H1 (cell line): ENCODE measurements around the gene CCDC51. TPM values are rescaled to one million over a fixed set of nuclear protein-coding genes. Genes with fewer than 3 reads are reported as not detected.

Experiments used
- CTCF ChIA-PET: fragments of 300-600 bp; sonication (Branson Sonifier 250); formaldehyde crosslinking; loops from one replicate; lab custom pipeline; 2021; ENCODE audit not compliant: partially characterized antibody; lab: Charles Lee
- POLR2A ChIA-PET: fragments of 300-600 bp; sonication (Branson Sonifier 250); formaldehyde crosslinking; loops from one replicate; lab custom pipeline; 2021; ENCODE audit warnings: inconsistent platforms; ENCODE audit not compliant: partially characterized antibody; lab: Charles Lee
- DNase-seq, 2 experiments: peaks; one replicate each; pipeline versions ENCODE4 v3.0.0 to v3.0.0-alpha.2; 2010 to 2022; ENCODE audit warnings: low spot score in 2 of 2, low read depth in 1 of 2, mixed read lengths in 1 of 2
- FAIRE-seq: peaks from 2 replicates; lab custom pipeline; 2011; peaks lifted over from hg19 to GRCh38; lab: Jason Lieb, UNC
- H2AFZ ChIP-seq: 2 replicates; pipeline ENCODE4 v1.8.1; 2012; ENCODE audit warnings: low read length, inconsistent platforms
- H2AK5ac ChIP-seq: 2 replicates; pipeline ENCODE4 v1.6.1; 2013; ENCODE audit warnings: low read depth, low read length
- H2BK120ac ChIP-seq: replicated peaks from 2 replicates; pipeline ENCODE3; 2013; ENCODE audit warnings: low read depth, low read length, inconsistent platforms
- H2BK12ac ChIP-seq: 2 replicates; pipeline ENCODE4 v1.6.1; 2013; ENCODE audit warnings: low read depth, low read length
- H2BK15ac ChIP-seq: 2 replicates; pipeline ENCODE4 v1.6.1; 2013; ENCODE audit warnings: low read length
- H2BK20ac ChIP-seq: 2 replicates; pipeline ENCODE4 v1.6.1; 2013; ENCODE audit warnings: low read length
- H2BK5ac ChIP-seq: 2 replicates; pipeline ENCODE4 v1.6.1; 2013; ENCODE audit warnings: low read depth, low read length
- H3K14ac ChIP-seq: 2 replicates; pipeline ENCODE4 v1.6.1; 2013; ENCODE audit warnings: inconsistent platforms; ENCODE audit not compliant: insufficient read length
- H3K18ac ChIP-seq: 2 replicates; pipeline ENCODE4 v1.6.1; 2013; ENCODE audit warnings: low read length; ENCODE audit errors: extremely low read depth
- H3K23ac ChIP-seq: 2 replicates; pipeline ENCODE4 v1.6.1; 2013; ENCODE audit warnings: inconsistent platforms; ENCODE audit not compliant: insufficient read length
- H3K23me2 ChIP-seq: 2 replicates; pipeline ENCODE4 v1.6.1; 2013; ENCODE audit warnings: low read depth, low read length
- H3K27ac ChIP-seq: 2 replicates; pipeline ENCODE4 v1.6.1; 2011; ENCODE audit warnings: low read depth, low read length, inconsistent platforms
- H3K27me3 ChIP-seq, 4 experiments: replicated peaks in 1 of 4; 1 replicate in 1 of 4; 2 replicates in 3 of 4; pipeline versions ENCODE4 v1.6.1 to v1.8.1; 2011 to 2013; ENCODE audit warnings: low read length in 3 of 4, mild to moderate bottlenecking in 3 of 4, inconsistent platforms in 2 of 4, mixed read lengths in 2 of 4, moderate library complexity in 1 of 4; ENCODE audit not compliant: control insufficient read depth in 3 of 4, insufficient read depth in 3 of 4; ENCODE audit errors: extremely low read depth in 1 of 4
- H3K36me3 ChIP-seq, 4 experiments: 2 replicates each; pipeline versions ENCODE4 v1.6.1 to v1.8.1; 2011 to 2013; ENCODE audit warnings: mild to moderate bottlenecking in 4 of 4, low read length in 3 of 4, moderate library complexity in 2 of 4, control low read depth in 1 of 4, inconsistent platforms in 1 of 4; ENCODE audit not compliant: insufficient read depth in 4 of 4, control insufficient read depth in 2 of 4
- H3K4ac ChIP-seq: replicated peaks from 2 replicates; pipeline ENCODE3; 2013; ENCODE audit warnings: low read length, low read depth, mixed read lengths, inconsistent platforms; ENCODE audit not compliant: insufficient read length
- H3K4me1 ChIP-seq, 4 experiments: replicated peaks in 1 of 4; 1 replicate in 1 of 4; 2 replicates in 3 of 4; pipeline versions ENCODE4 v1.6.1 to v1.8.1; 2011 to 2013; ENCODE audit warnings: low read length in 3 of 4, inconsistent platforms in 2 of 4, mixed read lengths in 1 of 4; ENCODE audit not compliant: insufficient read depth in 4 of 4, control insufficient read depth in 3 of 4
- H3K4me2 ChIP-seq, 2 experiments: 2 replicates each; pipeline versions ENCODE4 v1.6.1 to v1.8.1; 2011 to 2013; ENCODE audit warnings: low read depth in 2 of 2, low read length in 2 of 2, control low read depth in 1 of 2, inconsistent platforms in 1 of 2, mild to moderate bottlenecking in 1 of 2; ENCODE audit not compliant: insufficient read depth in 1 of 2
- H3K4me3 ChIP-seq, 4 experiments: fragments of 200-600, 300-600 bp in 1 of 4; sonication (generic), shearing (Covaris generic), sonication (Bioruptor Twin) in 1 of 4; 2 replicates each; pipeline versions ENCODE4 v1.5.1 to v1.8.1; 2011 to 2016; ENCODE audit warnings: low read length in 4 of 4, low read depth in 3 of 4, control low read depth in 2 of 4, inconsistent platforms in 2 of 4, mild to moderate bottlenecking in 2 of 4, mixed read lengths in 1 of 4, moderate library complexity in 1 of 4; ENCODE audit not compliant: insufficient read depth in 2 of 4; ENCODE audit errors: extremely low read depth in 1 of 4
- H3K56ac ChIP-seq: replicated peaks from 2 replicates; pipeline ENCODE3; 2013; ENCODE audit warnings: low read depth, mild to moderate bottlenecking, mixed read lengths, low read length, inconsistent platforms; ENCODE audit not compliant: insufficient read length
- H3K79me1 ChIP-seq: 2 replicates; pipeline ENCODE4 v1.6.1; 2013; ENCODE audit warnings: low read depth, low read length, control low read depth
- H3K79me2 ChIP-seq, 2 experiments: 2 replicates each; pipeline versions ENCODE4 v1.6.1 to v1.8.1; 2012 to 2013; ENCODE audit warnings: low read length in 2 of 2, mild to moderate bottlenecking in 2 of 2, inconsistent platforms in 1 of 2; ENCODE audit not compliant: insufficient read depth in 2 of 2, control insufficient read depth in 1 of 2
- H3K9ac ChIP-seq, 4 experiments: replicated peaks in 1 of 4; 1 replicate in 1 of 4; 2 replicates in 3 of 4; pipeline versions ENCODE4 v1.6.1 to v1.8.1; 2011 to 2013; ENCODE audit warnings: low read depth in 3 of 4, low read length in 3 of 4, control low read depth in 2 of 4, mild to moderate bottlenecking in 2 of 4, moderate library complexity in 2 of 4, inconsistent platforms in 1 of 4; ENCODE audit errors: extremely low read depth in 1 of 4
- H3K9me3 ChIP-seq, 2 experiments: 2 replicates each; pipeline versions ENCODE4 v1.6.1 to v1.8.1; 2012 to 2013; ENCODE audit warnings: mild to moderate bottlenecking in 2 of 2, moderate library complexity in 2 of 2, control low read depth in 1 of 2, inconsistent platforms in 1 of 2, low read depth in 1 of 2, low read length in 1 of 2, mixed read lengths in 1 of 2; ENCODE audit not compliant: insufficient read depth in 2 of 2
- H4K20me1 ChIP-seq, 2 experiments: replicated peaks in 1 of 2; 2 replicates each; pipeline versions ENCODE3 to v1.8.1; 2011 to 2013; ENCODE audit warnings: inconsistent platforms in 2 of 2, low read length in 2 of 2, mild to moderate bottlenecking in 1 of 2; ENCODE audit not compliant: insufficient read depth in 2 of 2, control insufficient read depth in 1 of 2
- H4K5ac ChIP-seq: 2 replicates; pipeline ENCODE4 v1.6.1; 2013; ENCODE audit warnings: low read length, low read depth, mixed read lengths, inconsistent platforms; ENCODE audit not compliant: insufficient read length
- H4K8ac ChIP-seq: 2 replicates; pipeline ENCODE4 v1.8.0; 2013; ENCODE audit warnings: mild to moderate bottlenecking, moderate library complexity, low read length, inconsistent platforms; ENCODE audit not compliant: insufficient read depth; ENCODE audit errors: extremely low read depth
- H4K91ac ChIP-seq: replicated peaks from 2 replicates; pipeline ENCODE3; 2013; ENCODE audit warnings: low read length, mixed read lengths, inconsistent platforms; ENCODE audit not compliant: insufficient read length
- BCL11A ChIP-seq, 2 experiments: IDR thresholded peaks; one replicate each; pipeline ENCODE4 v1.6.1; 2011; ENCODE audit warnings: low read depth in 2 of 2, low read length in 2 of 2, mild to moderate bottlenecking in 2 of 2
- GABPA ChIP-seq: IDR thresholded peaks from 2 replicates; pipeline ENCODE4 v1.6.1; 2011; ENCODE audit warnings: mild to moderate bottlenecking, low read length, moderate library complexity, borderline replicate concordance; ENCODE audit not compliant: insufficient read depth
- POLR2AphosphoS5 ChIP-seq: IDR thresholded peaks from 2 replicates; pipeline ENCODE4 v1.6.1; 2011; ENCODE audit warnings: low read depth, low read length
- TAF7 ChIP-seq: optimal IDR thresholded peaks from 2 replicates; pipeline ENCODE3; 2011; ENCODE audit warnings: low read depth, mild to moderate bottlenecking, inconsistent platforms, low read length, moderate library complexity, borderline replicate concordance
- WGBS, 2 experiments: shearing (Covaris generic) in 1 of 2; methylation state at CpG; one replicate each; pipeline versions ENCODE4 v1.1.6 to v1.1.7; 2013 to 2015; ENCODE audit warnings: low lambda C conversion rate in 2 of 2, mixed read lengths in 2 of 2, inconsistent platforms in 1 of 2, low coverage in 1 of 2, missing lambda C conversion rate in 1 of 2; ENCODE audit not compliant: insufficient replicate concordance in 2 of 2, insufficient coverage in 1 of 2, insufficient read length in 1 of 2; ENCODE audit errors: extremely low coverage in 1 of 2, missing lambda C conversion rate in 1 of 2; 5-methylcytosine and 5-hydroxymethylcytosine counted together
- polyA plus RNA-seq, 7 experiments: library from polyadenylated mRNA; depleted of rRNA in 3 of 7; stranded (reverse) in 5 of 7; unstranded in 2 of 7; fragments of >200 nt in 5 of 7; fragments of 200-250 nt in 2 of 7; gene quantifications; 1 replicate in 5 of 7; 2 replicates in 1 of 7; 4 replicates in 1 of 7; pipeline versions ENCODE4 v1.2.1 to v1.2.3, GENCODE V29; 2011 to 2013; ENCODE audit warnings: missing spikeins in 2 of 7, mixed read lengths in 2 of 7
- total RNA-seq: library from RNA; stranded (reverse); fragmentation: NEBNext Ultra II Directional; extraction: Animal tissue kit (Norgen Biotek cat#: 25700); gene quantifications from 2 replicates; pipeline ENCODE4 v1.2.1, GENCODE V29; 2021

Gene CCDC51
- total and polyA plus RNA-seq, 2 of the 8 experiments (the other 6 are each of a cell fraction or from before 2014, with no cell fraction given) = 21.3 to 21.4 TPM

DNA sequence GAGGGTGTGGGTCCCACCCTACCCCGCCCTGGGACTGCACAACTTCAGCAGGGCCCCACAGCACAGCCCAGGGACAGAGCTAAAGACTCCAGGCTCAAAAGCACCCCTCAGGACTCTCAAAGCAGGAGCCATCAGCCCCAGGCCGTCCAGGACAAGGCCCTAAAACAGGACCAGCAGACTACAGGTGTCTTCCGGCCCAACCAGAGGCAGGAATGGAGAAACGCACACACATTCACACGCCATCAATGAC lies 32.7 kb upstream of the CCDC51 start:
- Histone ChIP-seq H3K79me1 (peaks cover 10% of the 10 kb centered on the region), H3K4me2 (peak overlapping the region; percentile 91 to 97), H3K27me3 (no peaks in the 10 kb centered on the region), H3K79me2 (peaks cover 0 to 22% of the 10 kb centered on the region in 2 experiments; a peak in 2 of 4 replicates), H3K27ac (peak overlapping the region; percentile 97), H3K4me3 (peak overlapping the region; percentile 54 to 79 (median 69)), H2BK5ac (peak overlapping the region; percentile 100), H3K4ac (peak overlapping the region; percentile 63), H4K20me1 (peaks cover 0 to 4% of the 10 kb centered on the region in 2 experiments), H3K9me3 (no peaks in the 10 kb centered on the region), H3K36me3 (peaks cover 3 to 25% (median 7%) of the 10 kb centered on the region in 4 experiments; a peak in 7 of 8 replicates), H2AFZ (peak overlapping the region; percentile 28; the same call in 1 of the 2 replicates), H3K23ac (no peak overlapping the region), H3K56ac (peak overlapping the region; percentile 74), H3K9ac (peak overlapping the region in 3 of 4 experiments; percentile 81 to 87 (median 82); a peak in 6 of 7 replicates), H3K4me1 (peaks cover 0 to 28% (median 19%) of the 10 kb centered on the region in 4 experiments; a peak in 6 of 7 replicates), H3K23me2 (peaks cover 6% of the 10 kb centered on the region), H2BK12ac (peak overlapping the region; percentile 100), H3K14ac (no peak overlapping the region), H2BK15ac (0 out of 2 replicates have a peak overlapping the region, but pooled peaks have one; percentile 61), H3K18ac (peak overlapping the region; percentile 96), H4K5ac (peak overlapping the region; percentile 82), H2AK5ac (peak overlapping the region; percentile 98), H4K91ac (peak overlapping the region; percentile 99), H4K8ac (peak overlapping the region; percentile 91), H2BK20ac (0 out of 2 replicates have a peak overlapping the region, but pooled peaks have one; percentile 32), H2BK120ac (peak overlapping the region; percentile 68)
- DNase-seq (peak in 1 of 2 experiments; percentile 25), FAIRE-seq (no peak)
- CTCF ChIA-PET = interaction anchor here (0.7 to 21.5 kb wide), 20 partner anchors 8 to 232 kb away, joined by 3 to 251 read pairs (median 4); partner anchors contain the start of gene SHISA5
- WGBS, 2 experiments = 19% methylated on average over 5 of the region's 5 CpGs; no CpG with 5 or more reads in 1 of the 2 experiments
- TF ChIP-seq TAF7 (no peak), POLR2AphosphoS5 (peak; percentile 59; the same call in 1 of the 2 replicates), GABPA (no peak), BCL11A (IDR thresholded peaks at IDR 0.05; ENCODE audit: low read depth in 2 of 2, low read length in 2 of 2) (no peak)
- POLR2A ChIA-PET = interaction anchor here (0.6 to 7.6 kb wide), 17 partner anchors 9 to 201 kb away, joined by 3 to 83 read pairs (median 10); partner anchors contain the start of genes ATRIP, CCDC51, PFKFB4 and PLXNB1
